ENCODE results near the gene LIG4.

The LIG4 gene

GRCh38 chr13:108194435-108194936, 20.9 kb downstream of the LIG4 start:
- FAIRE-seq (no peak), DNase-seq (ENCODE audit: low spot score) (no peak)

- FAIRE-seq (no peak), DNase-seq (ENCODE audit: low spot score) (no peak)
These were observed 21.5 kb downstream of the LIG4 start for GRCh38 chr13:108193806-108194205.

- FAIRE-seq: no peak
These were observed 24.4 kb downstream of the LIG4 start for GRCh38 chr13:108190897-108191296.

GRCh38 chr13:108188260-108188659, 27.1 kb downstream of the LIG4 start:
- DNase-seq (ENCODE audit: low spot score): no peak
- no peak for FAIRE-seq

More at GRCh38 chr13:108190897-108191296, 24.4 kb downstream of the LIG4 start:
- DNase-seq (ENCODE audit: low spot score): no peak

- no peak for FAIRE-seq
- DNase-seq (ENCODE audit: low spot score): no peak
These were observed 30.1 kb downstream of the LIG4 start for GRCh38 chr13:108185223-108185622.

GRCh38 chr13:108182652-108183051, 32.7 kb downstream of the LIG4 start:
- no peak for FAIRE-seq

GRCh38 chr13:108178078-108178477, 37.3 kb downstream of the LIG4 start:
- no peak for DNase-seq (ENCODE audit: low spot score)
- FAIRE-seq: no peak

More at GRCh38 chr13:108182652-108183051, 32.7 kb downstream of the LIG4 start:
- DNase-seq (ENCODE audit: low spot score): no peak

- FAIRE-seq (no peak), DNase-seq (ENCODE audit: low spot score) (peak; percentile 12)
These were observed 38.6 kb downstream of the LIG4 start for GRCh38 chr13:108176685-108177274.

- FAIRE-seq: no peak
These were observed 46.4 kb downstream of the LIG4 start for GRCh38 chr13:108168929-108169328.

GRCh38 chr13:108166078-108166477, 49.3 kb downstream of the LIG4 start:
- no peak for FAIRE-seq
- DNase-seq (ENCODE audit: low spot score): no peak

More at GRCh38 chr13:108168929-108169328, 46.4 kb downstream of the LIG4 start:
- no peak for DNase-seq (ENCODE audit: low spot score)

GRCh38 chr13:108158746-108159145, 56.6 kb downstream of the LIG4 start:
- FAIRE-seq: no peak
- DNase-seq (ENCODE audit: low spot score): no peak
